Activated naive CD8-positive, alpha-beta T cell treated with anti-CD3 and anti-CD28 coated beads, Interleukin-2, amount 50 U/mL, for 24 hours (primary cell): ENCODE results near the gene PKN1.
A peak's percentile ranks its signal among the peaks of the same experiment; 100 is the strongest.
"Not testable (repeated sequence)": the region's sequence is repeated elsewhere in the genome, so short reads cannot be mapped to it uniquely, and the experiment has no call there.

Source experiments
- ATAC-seq: fragments of 150-1000 bp; cut with Tn5 transposase; one replicate; pipeline ENCODE4 v1.10.0; 2021
- DNase-seq: peaks from one replicate; pipeline ENCODE4 v3.0.0; 2021
- H3K27ac Mint-ChIP-seq: one replicate; pipeline ENCODE4 v1.8.0; 2021; ENCODE audit warnings: mild to moderate bottlenecking, mixed read lengths
- H3K27me3 Mint-ChIP-seq: one replicate; pipeline ENCODE4 v1.8.0; 2021; ENCODE audit warnings: mixed read lengths
- H3K36me3 Mint-ChIP-seq: one replicate; pipeline ENCODE4 v1.8.0; 2021; ENCODE audit warnings: low read depth, mixed read lengths
- H3K4me1 Mint-ChIP-seq: one replicate; pipeline ENCODE4 v1.8.0; 2021; ENCODE audit warnings: mixed read lengths
- H3K4me3 Mint-ChIP-seq: one replicate; pipeline ENCODE4 v1.8.0; 2021; ENCODE audit warnings: mild to moderate bottlenecking, moderate library complexity, mixed read lengths
- H3K9me3 Mint-ChIP-seq: one replicate; pipeline ENCODE4 v1.8.0; 2021; ENCODE audit warnings: mixed read lengths

Gene PKN1

DNA sequence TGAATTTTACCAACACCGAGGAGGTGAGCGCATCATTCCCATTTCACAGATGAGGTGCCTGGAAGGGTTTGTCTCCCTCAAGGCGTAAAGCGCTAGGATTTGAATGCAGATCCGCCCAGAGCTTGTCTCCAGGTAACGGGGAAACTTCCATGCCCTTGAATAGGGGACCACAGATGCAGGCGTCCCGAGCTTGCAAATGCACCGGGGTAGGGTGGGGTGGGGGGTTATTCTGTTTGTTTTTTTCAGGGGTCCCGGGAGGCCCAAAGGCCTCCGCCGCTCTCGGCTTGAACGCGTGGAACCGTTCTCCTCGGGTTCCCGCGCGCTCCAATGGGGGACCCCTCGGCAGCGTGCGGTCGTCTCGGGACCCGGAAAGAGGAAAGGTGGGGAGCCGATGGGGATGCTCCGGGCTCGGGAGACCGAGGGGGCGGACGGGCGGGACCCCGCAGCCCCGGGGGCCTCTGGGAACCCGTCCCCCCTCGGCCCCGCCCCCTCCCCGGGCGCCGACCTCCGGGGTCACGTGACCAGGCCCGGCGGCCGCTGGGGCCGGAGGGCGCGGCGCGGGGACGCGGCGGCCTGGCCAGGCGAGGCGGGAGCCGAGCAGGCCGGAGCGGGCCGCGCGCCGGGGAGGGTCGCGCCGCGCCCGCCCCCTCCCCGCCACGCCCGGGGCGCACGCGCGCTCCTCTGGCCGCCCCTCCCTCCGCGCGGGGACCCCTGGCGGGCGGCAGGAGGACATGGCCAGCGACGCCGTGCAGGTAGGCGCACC is at the start of gene PKN1:
TSS of gene PKN1 (plus strand) at position 516 of the 763 bp plus-strand sequence. CDS start at position 732, 216 bp downstream.
- Mint-ChIP-seq H3K4me1 (peaks cover 36% of the 10 kb centered on the region), H3K27ac (peak within 1 kb of the TSS; percentile 81), H3K27me3 (peaks cover 4% of the 10 kb centered on the region), H3K4me3 (peak within 1 kb of the TSS; percentile 80), H3K36me3 (no peaks in the 10 kb centered on the region), H3K9me3 (no peaks in the 10 kb centered on the region)
- ATAC-seq = no peak
- peak; percentile 76 for DNase-seq

DNA sequence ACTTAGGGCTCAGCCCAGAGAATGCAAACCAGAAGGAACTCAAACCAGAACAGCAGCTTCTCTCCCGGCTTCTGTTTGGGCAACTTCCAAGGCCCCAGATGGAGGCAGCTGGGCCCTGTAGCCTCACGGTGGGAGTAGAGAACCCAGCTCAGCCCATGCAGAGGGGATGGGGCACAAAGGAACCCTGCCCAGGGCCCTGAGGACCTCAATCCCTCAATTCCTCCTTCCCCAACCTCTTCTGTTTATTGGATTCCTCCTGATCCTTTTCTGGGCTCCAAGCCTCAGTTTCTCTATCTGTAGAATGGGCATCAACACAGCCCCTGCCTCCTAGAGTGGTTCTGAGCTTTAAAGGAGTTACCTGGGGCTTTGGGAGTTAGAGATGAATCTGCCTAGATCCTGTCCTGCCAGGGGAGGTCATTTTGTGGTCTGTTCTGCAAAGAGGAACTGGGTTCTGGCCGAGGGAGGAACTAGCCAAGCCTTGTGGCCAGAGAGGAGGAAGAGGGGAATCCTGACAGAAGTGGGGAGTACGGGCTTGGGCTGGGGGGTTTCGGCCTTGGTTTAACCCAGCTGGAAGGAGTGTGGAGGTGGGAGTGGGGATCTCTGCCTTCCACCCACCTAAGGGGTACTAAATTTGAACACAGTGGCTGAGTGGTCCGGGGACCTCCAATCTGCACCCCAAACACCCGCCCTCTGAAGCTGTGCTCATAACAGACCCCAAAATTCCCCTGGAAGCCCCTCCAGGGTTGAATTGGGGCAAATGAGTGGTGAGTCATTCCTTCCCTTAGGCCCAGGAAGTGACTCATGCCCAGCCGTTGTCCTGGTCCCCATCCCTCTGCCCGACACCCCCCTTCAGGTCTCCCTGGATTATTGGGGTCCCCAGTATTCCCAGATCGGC is 49.2 kb upstream of the PKN1 start:
- no peaks in the 10 kb centered on the region for H3K27me3 Mint-ChIP-seq
- H3K36me3 Mint-ChIP-seq = peaks cover 41% of the 10 kb centered on the region
- H3K4me1 Mint-ChIP-seq = peaks cover 43% of the 10 kb centered on the region
- peak; percentile 45 for ATAC-seq
- no peaks in the 10 kb centered on the region for H3K9me3 Mint-ChIP-seq
- peak overlapping the region; percentile 98 for H3K27ac Mint-ChIP-seq
- peak overlapping the region; percentile 92 for H3K4me3 Mint-ChIP-seq
- peak; percentile 76 for DNase-seq

DNA sequence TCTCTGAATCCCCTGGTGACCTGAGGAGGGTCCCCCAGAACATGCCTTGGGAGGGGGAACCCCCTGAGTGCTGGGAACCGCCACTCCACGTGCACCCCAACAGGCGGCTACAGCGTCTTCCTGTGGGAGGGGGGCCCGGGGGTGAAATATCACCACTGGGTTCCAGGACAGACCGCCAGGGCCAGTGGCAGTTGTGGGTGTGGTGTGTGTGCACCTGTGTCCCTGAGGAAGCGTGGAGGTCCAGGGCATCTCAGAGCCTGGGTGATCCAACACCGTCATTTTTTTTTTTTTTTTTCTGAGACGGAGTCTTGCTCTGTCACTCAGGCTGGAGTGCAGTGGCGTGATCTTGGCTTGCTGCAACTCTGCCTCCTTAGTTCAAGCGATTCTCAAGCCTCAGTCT is 47.6 kb upstream of the PKN1 start:
- peak; percentile 57 for DNase-seq
- H3K4me1 Mint-ChIP-seq = peaks cover 29% of the 10 kb centered on the region
- H3K36me3 Mint-ChIP-seq = peaks cover 45% of the 10 kb centered on the region
- H3K9me3 Mint-ChIP-seq = no peaks in the 10 kb centered on the region
- no peaks in the 10 kb centered on the region for H3K27me3 Mint-ChIP-seq
- H3K27ac Mint-ChIP-seq = peak overlapping the region; percentile 98
- peak overlapping the region; percentile 92 for H3K4me3 Mint-ChIP-seq
- no peak for ATAC-seq

DNA sequence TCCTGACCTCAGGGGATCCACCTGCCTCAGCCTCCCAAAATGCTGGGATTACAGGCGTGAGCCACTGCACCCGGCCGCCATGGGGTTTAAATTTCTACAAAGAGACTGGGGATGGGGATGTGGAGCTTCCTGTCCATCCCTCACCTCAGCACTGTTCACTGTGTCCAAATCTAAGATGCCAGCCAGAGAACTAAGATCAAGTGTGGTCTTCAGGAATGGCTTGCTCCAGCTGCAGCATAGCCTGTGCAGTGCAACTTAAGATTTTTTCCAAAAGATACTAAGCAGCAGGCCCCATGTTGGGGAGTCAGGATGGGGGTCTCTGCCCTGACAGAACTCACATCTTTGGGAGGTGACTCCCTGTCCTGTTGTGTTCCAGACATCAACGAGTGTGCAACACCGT is 42.6 kb upstream of the PKN1 start:
- H3K4me3 Mint-ChIP-seq = no peak overlapping the region
- H3K4me1 Mint-ChIP-seq = peaks cover 39% of the 10 kb centered on the region
- ATAC-seq = no peak
- H3K36me3 Mint-ChIP-seq = peaks cover 43% of the 10 kb centered on the region
- no peaks in the 10 kb centered on the region for H3K27me3 Mint-ChIP-seq
- no peaks in the 10 kb centered on the region for H3K9me3 Mint-ChIP-seq
- no peak for DNase-seq
- H3K27ac Mint-ChIP-seq = peak overlapping the region; percentile 70

- no peak overlapping the region for H3K4me3 Mint-ChIP-seq
These were observed 41.8 kb upstream of the PKN1 start for GRCh38 chr19:14391156-14391821.

DNA sequence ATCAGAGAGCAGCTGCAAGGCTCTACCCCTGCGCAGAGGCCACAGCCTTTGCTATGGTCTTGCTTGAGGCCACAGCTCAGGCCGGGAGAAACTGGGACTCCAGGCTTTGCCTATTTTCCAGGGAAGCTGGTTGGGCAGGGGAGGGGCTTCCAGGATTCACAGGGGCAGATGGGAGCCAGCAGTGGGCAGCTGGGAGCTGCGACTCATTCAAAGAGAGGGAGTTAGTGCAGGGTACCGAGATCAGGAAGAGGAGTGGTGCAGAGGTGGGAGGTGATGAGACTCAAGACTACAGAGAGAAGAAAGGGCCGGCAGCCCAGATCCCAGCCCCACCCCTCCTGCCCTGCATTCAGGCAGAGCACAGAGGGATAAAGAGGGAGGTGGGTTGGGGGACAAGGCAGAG is 39.8 kb upstream of the PKN1 start:
- ATAC-seq (no peak), DNase-seq (no peak)
- H3K4me3 Mint-ChIP-seq = no peak overlapping the region
- H3K36me3 Mint-ChIP-seq = peaks cover 61% of the 10 kb centered on the region
- H3K9me3 Mint-ChIP-seq = no peaks in the 10 kb centered on the region
- H3K27me3 Mint-ChIP-seq = no peaks in the 10 kb centered on the region
- H3K27ac Mint-ChIP-seq = peak overlapping the region; percentile 67
- H3K4me1 Mint-ChIP-seq = peaks cover 47% of the 10 kb centered on the region

More at GRCh38 chr19:14391156-14391821, 41.8 kb upstream of the PKN1 start:
- ATAC-seq (no peak), DNase-seq (no peak)
- H3K9me3 Mint-ChIP-seq = no peaks in the 10 kb centered on the region
- H3K36me3 Mint-ChIP-seq = peaks cover 48% of the 10 kb centered on the region
- no peaks in the 10 kb centered on the region for H3K27me3 Mint-ChIP-seq
- H3K27ac Mint-ChIP-seq = peak overlapping the region; percentile 70
- H3K4me1 Mint-ChIP-seq = peaks cover 41% of the 10 kb centered on the region

- no peak overlapping the region for H3K4me3 Mint-ChIP-seq
- ATAC-seq (peak; percentile 1), DNase-seq (no peak)
- peak overlapping the region; percentile 67 for H3K27ac Mint-ChIP-seq
- no peaks in the 10 kb centered on the region for H3K9me3 Mint-ChIP-seq
- H3K27me3 Mint-ChIP-seq = no peaks in the 10 kb centered on the region
- peaks cover 59% of the 10 kb centered on the region for H3K36me3 Mint-ChIP-seq
- peaks cover 42% of the 10 kb centered on the region for H3K4me1 Mint-ChIP-seq
These were observed 38.9 kb upstream of the PKN1 start for GRCh38 chr19:14394167-14394566.

- H3K4me1 Mint-ChIP-seq = peaks cover 42% of the 10 kb centered on the region
- ATAC-seq (no peak), DNase-seq (no peak)
- H3K9me3 Mint-ChIP-seq = no peaks in the 10 kb centered on the region
- peaks cover 61% of the 10 kb centered on the region for H3K36me3 Mint-ChIP-seq
- H3K27me3 Mint-ChIP-seq = no peaks in the 10 kb centered on the region
- no peak overlapping the region for H3K4me3 Mint-ChIP-seq
- H3K27ac Mint-ChIP-seq = peak overlapping the region; percentile 22
These were observed 37.8 kb upstream of the PKN1 start for GRCh38 chr19:14395262-14395661.

DNA sequence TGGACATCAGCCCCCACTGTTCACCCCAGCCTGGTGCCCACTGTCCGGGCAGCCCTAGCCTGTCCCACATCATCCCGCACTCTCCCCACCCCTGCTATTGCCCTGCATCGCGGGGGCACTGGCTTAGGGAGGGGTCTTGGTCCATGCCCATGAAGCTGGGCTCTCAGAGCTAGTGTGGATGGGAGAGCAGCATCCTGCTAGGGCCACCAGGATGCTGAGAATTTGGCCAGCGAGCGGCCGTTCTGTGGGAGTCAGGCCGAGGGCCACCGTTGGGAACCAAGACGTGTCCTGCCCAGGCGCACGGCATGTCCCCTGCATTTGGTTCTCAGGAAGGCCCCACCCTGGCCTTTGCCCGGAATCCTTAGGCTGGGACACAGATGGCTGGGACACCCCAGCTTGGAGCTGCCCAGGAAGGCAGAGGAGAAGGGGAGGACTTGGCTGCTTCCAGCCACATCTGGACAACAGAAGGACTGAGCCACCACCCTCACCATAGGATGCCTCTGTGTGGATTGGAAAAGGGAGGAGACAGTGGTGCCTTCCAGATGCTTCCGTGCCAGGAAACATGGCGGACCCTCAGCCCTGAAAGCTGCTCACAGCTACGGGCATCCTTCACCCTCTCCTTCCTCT is 37.3 kb upstream of the PKN1 start:
- DNase-seq = no peak
- H3K4me3 Mint-ChIP-seq = no peak overlapping the region
- H3K27me3 Mint-ChIP-seq = no peaks in the 10 kb centered on the region
- H3K27ac Mint-ChIP-seq = peak overlapping the region; percentile 77
- peaks cover 60% of the 10 kb centered on the region for H3K36me3 Mint-ChIP-seq
- H3K4me1 Mint-ChIP-seq = peaks cover 39% of the 10 kb centered on the region
- H3K9me3 Mint-ChIP-seq = no peaks in the 10 kb centered on the region
- ATAC-seq = no peak

DNA sequence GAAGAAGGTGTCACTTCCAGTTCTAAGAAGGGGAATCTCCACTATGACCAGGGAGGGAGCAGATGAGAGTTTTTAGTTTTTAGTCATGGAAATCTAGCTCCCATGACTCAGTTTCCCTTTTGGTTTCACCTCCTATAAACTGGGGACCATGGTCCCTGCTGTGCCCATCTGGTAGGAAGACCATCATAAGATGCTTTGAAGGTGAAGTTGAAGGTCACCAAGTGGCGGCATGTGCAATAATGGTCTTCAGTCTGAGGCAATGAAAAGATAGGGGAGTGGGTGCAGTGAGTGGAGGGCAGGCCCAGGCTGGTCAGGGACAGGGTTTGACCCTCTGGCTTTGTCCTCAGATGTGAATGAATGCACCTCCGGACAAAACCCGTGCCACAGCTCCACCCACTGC is 36.4 kb upstream of the PKN1 start:
- H3K9me3 Mint-ChIP-seq, DNase-seq, ATAC-seq, H3K27me3 Mint-ChIP-seq, H3K4me3 Mint-ChIP-seq: not testable (repeated sequence)
- H3K36me3 Mint-ChIP-seq = peaks cover 60% of the 10 kb centered on the region
- H3K27ac Mint-ChIP-seq = peak overlapping the region; percentile 77
- H3K4me1 Mint-ChIP-seq = peaks cover 35% of the 10 kb centered on the region

- H3K9me3 Mint-ChIP-seq, H3K27me3 Mint-ChIP-seq, DNase-seq, ATAC-seq, H3K4me3 Mint-ChIP-seq: not testable (repeated sequence)
- Mint-ChIP-seq H3K4me1 (peaks cover 35% of the 10 kb centered on the region), H3K27ac (peak overlapping the region; percentile 77), H3K36me3 (peaks cover 61% of the 10 kb centered on the region)
These were observed 35.9 kb upstream of the PKN1 start for GRCh38 chr19:14397168-14397567.

- no peaks in the 10 kb centered on the region for H3K9me3 Mint-ChIP-seq
- no peak overlapping the region for H3K4me3 Mint-ChIP-seq
- ATAC-seq (no peak), DNase-seq (no peak)
- peaks cover 22% of the 10 kb centered on the region for H3K4me1 Mint-ChIP-seq
- peaks cover 65% of the 10 kb centered on the region for H3K36me3 Mint-ChIP-seq
- H3K27me3 Mint-ChIP-seq = no peaks in the 10 kb centered on the region
- peak overlapping the region; percentile 22 for H3K27ac Mint-ChIP-seq
These were observed 32.1 kb upstream of the PKN1 start for GRCh38 chr19:14400951-14401431.

DNA sequence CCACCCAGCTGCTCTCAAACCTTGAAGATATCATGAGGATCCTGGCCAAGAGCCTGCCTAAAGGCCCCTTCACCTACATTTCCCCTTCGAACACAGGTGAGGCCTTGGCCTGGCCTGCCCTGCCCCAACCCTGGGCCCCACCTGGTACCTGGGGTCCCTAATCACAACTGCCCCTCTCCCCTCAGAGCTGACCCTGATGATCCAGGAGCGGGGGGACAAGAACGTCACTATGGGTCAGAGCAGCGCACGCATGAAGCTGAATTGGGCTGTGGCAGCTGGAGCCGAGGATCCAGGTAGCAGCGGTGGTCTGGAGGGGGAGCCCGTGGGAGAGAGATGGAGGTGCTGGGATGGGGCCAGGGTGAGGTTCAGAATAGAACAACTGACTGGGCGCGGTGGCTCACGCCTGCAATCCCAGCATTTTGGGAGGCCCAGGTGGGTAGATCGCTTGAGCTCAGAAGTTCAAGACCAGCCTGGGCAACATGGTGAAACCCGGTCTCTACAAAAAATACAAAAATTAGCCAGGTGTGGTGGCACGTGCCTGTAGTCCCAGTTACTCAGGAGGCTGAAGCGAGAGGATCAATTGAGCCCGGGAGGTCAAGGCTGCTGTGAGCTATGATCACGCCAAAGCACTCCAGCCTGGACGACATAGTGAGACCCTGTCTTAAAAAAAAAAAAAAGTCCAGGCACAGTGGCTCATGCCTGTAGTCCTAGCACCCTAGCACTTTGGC is 31.5 kb upstream of the PKN1 start:
- DNase-seq = no peak
- ATAC-seq = no peak
- no peaks in the 10 kb centered on the region for H3K27me3 Mint-ChIP-seq
- no peaks in the 10 kb centered on the region for H3K9me3 Mint-ChIP-seq
- no peak overlapping the region for H3K4me3 Mint-ChIP-seq
- peaks cover 17% of the 10 kb centered on the region for H3K4me1 Mint-ChIP-seq
- H3K36me3 Mint-ChIP-seq = peaks cover 62% of the 10 kb centered on the region
- H3K27ac Mint-ChIP-seq = peak overlapping the region; percentile 22
